Measurements from ENCODE around the gene TUBGCP2.
A peak's percentile ranks its signal among the peaks of the same experiment; 100 is the strongest.

The TUBGCP2 gene

DNA sequence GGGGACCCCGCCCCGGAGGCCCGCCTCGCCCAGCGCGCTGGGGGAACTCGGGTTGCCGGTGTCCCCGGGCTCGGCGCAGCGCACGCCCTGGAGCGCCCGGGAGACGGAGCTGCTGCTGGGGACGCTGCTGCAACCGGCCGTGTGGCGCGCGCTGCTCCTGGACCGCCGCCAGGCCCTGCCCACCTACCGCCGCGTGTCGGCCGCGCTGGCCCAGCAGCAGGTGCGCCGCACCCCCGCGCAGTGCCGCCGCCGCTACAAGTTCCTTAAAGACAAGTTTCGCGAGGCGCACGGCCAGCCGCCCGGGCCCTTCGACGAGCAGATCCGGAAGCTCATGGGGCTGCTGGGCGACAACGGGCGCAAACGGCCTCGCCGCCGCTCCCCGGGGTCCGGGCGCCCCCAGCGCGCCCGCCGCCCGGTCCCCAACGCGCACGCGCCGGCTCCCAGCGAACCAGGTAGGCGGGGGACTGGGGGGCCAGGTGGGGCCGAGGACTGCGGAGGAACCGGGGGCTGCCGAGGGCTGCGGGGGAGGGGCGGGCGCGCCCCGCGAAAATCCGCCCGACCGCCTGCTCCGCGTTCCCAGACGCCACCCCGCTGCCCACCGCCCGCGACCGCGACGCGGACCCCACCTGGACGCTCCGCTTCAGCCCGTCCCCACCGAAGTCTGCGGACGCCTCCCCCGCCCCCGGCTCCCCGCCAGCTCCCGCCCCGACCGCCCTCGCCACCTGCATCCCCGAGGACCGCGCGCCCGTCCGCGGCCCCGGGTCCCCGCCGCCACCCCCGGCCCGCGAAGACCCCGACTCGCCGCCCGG lies 78.1 kb downstream of the TUBGCP2 start:
- Histone ChIP-seq H3K9me3 (ENCODE audit: control insufficient read depth, insufficient read depth, low read depth, low read length) (no peaks in the 10 kb centered on the region), H3K4me1 (ENCODE audit: control insufficient read depth, insufficient read depth, low read length) (no peaks in the 10 kb centered on the region), H3K4me3 (ENCODE audit: low read depth, low read length) (no peak overlapping the region), H3K36me3 (ENCODE audit: control insufficient read depth in 2 of 2, insufficient read depth in 1 of 2, low read length in 2 of 2) (no peaks in the 10 kb centered on the region), H3K27ac (ENCODE audit: extremely low read depth, low read depth, low read length) (peak overlapping the region; percentile 46; the same call in 1 of the 2 replicates)
- ChIA-PET CTCF (interaction anchor here (0.7 kb wide), 1 partner anchor 15 kb away, joined by 3 read pairs; no protein-coding TSS in a partner anchor), POLR2A (no interaction called here)
- 0 out of 2 replicates have a peak, but pooled peaks have one; percentile 22 for TF ChIP-seq ZBTB8A (tag by site-specific recombination; IDR thresholded peaks at IDR 0.05)
- TF ChIP-seq ZNF837 (tag by site-specific recombination; IDR thresholded peaks at IDR 0.05) = no peak
- TF ChIP-seq, protein P1, sequence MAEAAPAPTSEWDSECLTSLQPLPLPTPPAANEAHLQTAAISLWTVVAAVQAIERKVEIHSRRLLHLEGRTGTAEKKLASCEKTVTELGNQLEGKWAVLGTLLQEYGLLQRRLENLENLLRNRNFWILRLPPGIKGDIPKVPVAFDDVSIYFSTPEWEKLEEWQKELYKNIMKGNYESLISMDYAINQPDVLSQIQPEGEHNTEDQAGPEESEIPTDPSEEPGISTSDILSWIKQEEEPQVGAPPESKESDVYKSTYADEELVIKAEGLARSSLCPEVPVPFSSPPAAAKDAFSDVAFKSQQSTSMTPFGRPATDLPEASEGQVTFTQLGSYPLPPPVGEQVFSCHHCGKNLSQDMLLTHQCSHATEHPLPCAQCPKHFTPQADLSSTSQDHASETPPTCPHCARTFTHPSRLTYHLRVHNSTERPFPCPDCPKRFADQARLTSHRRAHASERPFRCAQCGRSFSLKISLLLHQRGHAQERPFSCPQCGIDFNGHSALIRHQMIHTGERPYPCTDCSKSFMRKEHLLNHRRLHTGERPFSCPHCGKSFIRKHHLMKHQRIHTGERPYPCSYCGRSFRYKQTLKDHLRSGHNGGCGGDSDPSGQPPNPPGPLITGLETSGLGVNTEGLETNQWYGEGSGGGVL (tag by site-specific recombination; IDR thresholded peaks at IDR 0.05) = no peak
- no peak for TF ChIP-seq ZNF394 (tag by site-specific recombination; IDR thresholded peaks at IDR 0.05; ENCODE audit: borderline replicate concordance)
- no peak for TF ChIP-seq ZFP3 (tag by site-specific recombination; IDR thresholded peaks at IDR 0.05; ENCODE audit: low read depth)
- TF ChIP-seq ZFHX2 (tag by site-specific recombination; conservative IDR thresholded peaks at IDR 0.05) = peak; percentile 42; the same call in 1 of the 2 replicates
- TF ChIP-seq ZBTB48 (tag by site-specific recombination; IDR thresholded peaks at IDR 0.05) = no peak
- TF ChIP-seq MEIS1 (CRISPR knock-in tag; IDR thresholded peaks at IDR 0.05; ENCODE audit: borderline replicate concordance) = no peak
- no peak for TF ChIP-seq ZNF366 (tag by site-specific recombination; conservative IDR thresholded peaks at IDR 0.05)
- no peak for TF ChIP-seq ZNF626 (tag by site-specific recombination; IDR thresholded peaks at IDR 0.05)
- TF ChIP-seq ZNF2 (tag by site-specific recombination; IDR thresholded peaks at IDR 0.05) = no peak
- TF ChIP-seq ZNF707 (tag by site-specific recombination; IDR thresholded peaks at IDR 0.05) = no peak
- TF ChIP-seq ZNF433 (tag by site-specific recombination; IDR thresholded peaks at IDR 0.05; ENCODE audit: low read depth) = no peak
- peak; percentile 55; the same call in 1 of the 2 replicates for TF ChIP-seq ZNF561 (tag by site-specific recombination; IDR thresholded peaks at IDR 0.05; ENCODE audit: borderline replicate concordance)
- TF ChIP-seq, protein P2, sequence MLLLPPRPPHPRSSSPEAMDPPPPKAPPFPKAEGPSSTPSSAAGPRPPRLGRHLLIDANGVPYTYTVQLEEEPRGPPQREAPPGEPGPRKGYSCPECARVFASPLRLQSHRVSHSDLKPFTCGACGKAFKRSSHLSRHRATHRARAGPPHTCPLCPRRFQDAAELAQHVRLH (tag by site-specific recombination; IDR thresholded peaks at IDR 0.05) = no peak
- TF ChIP-seq ZNF302 (tag by site-specific recombination; IDR thresholded peaks at IDR 0.05; ENCODE audit: low read depth) = no peak
- no peak for TF ChIP-seq ZNF37A (tag by site-specific recombination; IDR thresholded peaks at IDR 0.05)
- TF ChIP-seq, protein P3, sequence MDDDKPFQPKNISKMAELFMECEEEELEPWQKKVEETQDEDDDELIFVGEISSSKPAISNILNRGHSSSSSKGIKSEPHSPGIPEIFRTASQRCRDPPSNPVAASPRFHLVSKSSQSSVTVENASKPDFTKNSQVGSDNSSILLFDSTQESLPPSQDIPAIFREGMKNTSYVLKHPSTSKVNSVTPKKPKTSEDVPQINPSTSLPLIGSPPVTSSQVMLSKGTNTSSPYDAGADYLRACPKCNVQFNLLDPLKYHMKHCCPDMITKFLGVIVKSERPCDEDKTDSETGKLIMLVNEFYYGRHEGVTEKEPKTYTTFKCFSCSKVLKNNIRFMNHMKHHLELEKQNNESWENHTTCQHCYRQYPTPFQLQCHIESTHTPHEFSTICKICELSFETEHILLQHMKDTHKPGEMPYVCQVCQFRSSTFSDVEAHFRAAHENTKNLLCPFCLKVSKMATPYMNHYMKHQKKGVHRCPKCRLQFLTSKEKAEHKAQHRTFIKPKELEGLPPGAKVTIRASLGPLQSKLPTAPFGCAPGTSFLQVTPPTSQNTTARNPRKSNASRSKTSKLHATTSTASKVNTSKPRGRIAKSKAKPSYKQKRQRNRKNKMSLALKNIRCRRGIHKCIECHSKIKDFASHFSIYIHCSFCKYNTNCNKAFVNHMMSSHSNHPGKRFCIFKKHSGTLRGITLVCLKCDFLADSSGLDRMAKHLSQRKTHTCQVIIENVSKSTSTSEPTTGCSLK (tag by site-specific recombination; IDR thresholded peaks at IDR 0.05) = no peak
- TF ChIP-seq ZNF629 (tag by site-specific recombination; IDR thresholded peaks at IDR 0.05) = no peak
- no peak for TF ChIP-seq ZNF791 (tag by site-specific recombination; IDR thresholded peaks at IDR 0.05)
- TF ChIP-seq, protein P4, sequence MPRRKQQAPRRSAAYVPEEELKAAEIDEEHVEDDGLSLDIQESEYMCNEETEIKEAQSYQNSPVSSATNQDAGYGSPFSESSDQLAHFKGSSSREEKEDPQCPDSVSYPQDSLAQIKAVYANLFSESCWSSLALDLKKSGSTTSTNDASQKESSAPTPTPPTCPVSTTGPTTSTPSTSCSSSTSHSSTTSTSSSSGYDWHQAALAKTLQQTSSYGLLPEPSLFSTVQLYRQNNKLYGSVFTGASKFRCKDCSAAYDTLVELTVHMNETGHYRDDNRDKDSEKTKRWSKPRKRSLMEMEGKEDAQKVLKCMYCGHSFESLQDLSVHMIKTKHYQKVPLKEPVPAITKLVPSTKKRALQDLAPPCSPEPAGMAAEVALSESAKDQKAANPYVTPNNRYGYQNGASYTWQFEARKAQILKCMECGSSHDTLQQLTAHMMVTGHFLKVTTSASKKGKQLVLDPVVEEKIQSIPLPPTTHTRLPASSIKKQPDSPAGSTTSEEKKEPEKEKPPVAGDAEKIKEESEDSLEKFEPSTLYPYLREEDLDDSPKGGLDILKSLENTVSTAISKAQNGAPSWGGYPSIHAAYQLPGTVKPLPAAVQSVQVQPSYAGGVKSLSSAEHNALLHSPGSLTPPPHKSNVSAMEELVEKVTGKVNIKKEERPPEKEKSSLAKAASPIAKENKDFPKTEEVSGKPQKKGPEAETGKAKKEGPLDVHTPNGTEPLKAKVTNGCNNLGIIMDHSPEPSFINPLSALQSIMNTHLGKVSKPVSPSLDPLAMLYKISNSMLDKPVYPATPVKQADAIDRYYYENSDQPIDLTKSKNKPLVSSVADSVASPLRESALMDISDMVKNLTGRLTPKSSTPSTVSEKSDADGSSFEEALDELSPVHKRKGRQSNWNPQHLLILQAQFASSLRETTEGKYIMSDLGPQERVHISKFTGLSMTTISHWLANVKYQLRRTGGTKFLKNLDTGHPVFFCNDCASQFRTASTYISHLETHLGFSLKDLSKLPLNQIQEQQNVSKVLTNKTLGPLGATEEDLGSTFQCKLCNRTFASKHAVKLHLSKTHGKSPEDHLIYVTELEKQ (tag by site-specific recombination; IDR thresholded peaks at IDR 0.05; ENCODE audit: borderline replicate concordance) = no peak
- no peak for TF ChIP-seq ZNF404 (tag by site-specific recombination; IDR thresholded peaks at IDR 0.05)
- TF ChIP-seq, protein P5, sequence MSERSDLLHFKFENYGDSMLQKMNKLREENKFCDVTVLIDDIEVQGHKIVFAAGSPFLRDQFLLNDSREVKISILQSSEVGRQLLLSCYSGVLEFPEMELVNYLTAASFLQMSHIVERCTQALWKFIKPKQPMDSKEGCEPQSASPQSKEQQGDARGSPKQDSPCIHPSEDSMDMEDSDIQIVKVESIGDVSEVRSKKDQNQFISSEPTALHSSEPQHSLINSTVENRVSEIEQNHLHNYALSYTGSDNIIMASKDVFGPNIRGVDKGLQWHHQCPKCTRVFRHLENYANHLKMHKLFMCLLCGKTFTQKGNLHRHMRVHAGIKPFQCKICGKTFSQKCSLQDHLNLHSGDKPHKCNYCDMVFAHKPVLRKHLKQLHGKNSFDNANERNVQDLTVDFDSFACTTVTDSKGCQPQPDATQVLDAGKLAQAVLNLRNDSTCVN (tag by site-specific recombination; optimal IDR thresholded peaks at IDR 0.05) = peak; percentile 30
- TF ChIP-seq OSR2 (tag by site-specific recombination; IDR thresholded peaks at IDR 0.05) = no peak
- no peak for TF ChIP-seq ZNF23 (tag by site-specific recombination; IDR thresholded peaks at IDR 0.05; ENCODE audit: borderline replicate concordance)
- TF ChIP-seq ZNF555 (tag by site-specific recombination; conservative IDR thresholded peaks at IDR 0.05) = no peak
- TF ChIP-seq ZEB2 (tag by site-specific recombination; IDR thresholded peaks at IDR 0.05) = no peak

All from HEK293 (cell line).